Right ventricle myocardium inferior (tissue), 1 donor: ENCODE data around the gene GPR61. TPM values are rescaled to one million over a fixed set of nuclear protein-coding genes. Genes with fewer than 3 reads are reported as not detected.

Source experiments
- ATAC-seq: fragments of 200-7000 bp; cut with Tn5 transposase; one replicate; pipeline ENCODE4 v1.9.1; 2020; ENCODE audit warnings: mild to moderate bottlenecking, moderate library complexity
- DNase-seq: peaks from one replicate; pipeline ENCODE4 v3.0.0; 2021; ENCODE audit errors: missing footprints
- intact Hi-C: fragments of 100-400 bp; cut with DNase I; formaldehyde crosslinking; loops from one replicate; pipeline ENCODE4 v1.11.0; 2022
- total RNA-seq: library from RNA; stranded (reverse); fragmentation: NEBNext Ultra II Directional; extraction: Animal tissue kit (Norgen Biotek cat#: 25700); gene quantifications from one replicate; pipeline ENCODE4 v1.2.1, GENCODE V29; 2021
- donor health status: DM: no; HTN: yes; CAD: no; lungs with severe emphysema.

Gene GPR61
- total RNA-seq, 1 donor from 2014 or later: not detected

DNA sequence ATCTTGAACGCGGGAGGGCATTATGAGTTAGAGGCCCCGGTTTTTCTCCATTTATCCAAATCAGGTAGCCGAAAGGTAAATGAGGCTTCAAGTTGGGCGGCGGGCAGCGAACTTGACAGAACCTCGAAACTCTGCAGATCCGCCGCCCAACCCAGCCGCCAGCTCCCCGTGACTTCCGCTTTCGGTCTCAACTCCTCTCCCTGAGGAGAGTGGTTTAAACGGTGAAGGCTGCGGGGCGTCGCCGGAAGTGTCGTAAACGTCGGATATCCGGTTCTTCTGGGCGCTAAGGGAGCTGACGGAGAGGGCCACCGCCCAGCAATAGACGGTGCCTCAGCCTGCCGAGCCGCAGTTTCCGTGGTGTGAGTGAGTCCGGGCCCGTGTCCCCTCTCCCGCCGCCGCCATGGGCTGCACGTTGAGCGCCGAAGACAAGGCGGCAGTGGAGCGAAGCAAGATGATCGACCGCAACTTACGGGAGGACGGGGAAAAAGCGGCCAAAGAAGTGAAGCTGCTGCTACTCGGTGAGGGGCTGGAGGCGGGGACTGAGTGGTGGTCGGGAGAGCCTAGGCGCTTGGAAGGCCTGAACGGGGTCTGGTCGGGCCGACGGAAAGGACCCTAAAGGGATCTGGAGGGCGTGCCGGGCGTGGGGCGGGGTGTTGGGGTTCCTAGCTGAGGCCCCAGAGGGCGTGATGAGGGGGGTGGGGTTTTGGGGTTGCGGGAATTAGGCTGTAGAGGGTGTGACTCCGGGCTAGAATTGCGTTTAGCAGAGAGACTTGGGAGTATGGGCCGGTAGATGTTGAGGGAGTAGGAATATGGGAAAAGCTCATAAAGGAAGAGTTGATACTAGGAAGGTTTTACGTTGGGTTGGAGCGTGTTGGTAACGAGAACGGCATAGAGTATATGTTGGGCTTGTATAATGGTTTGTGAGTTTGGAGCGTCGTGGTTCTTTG lies 8.9 kb downstream of the GPR61 start, which contains the start of gene GNAI3:
Gene GNAI3, plus strand, starts transcription at position 295 of the 947 bp plus-strand sequence. Its CDS starts 106 bp downstream, at position 401.
- DNase-seq: peak; percentile 97
- peak; percentile 97 for ATAC-seq
- intact Hi-C loops: loop anchor here (1.0 to 5.0 kb wide), 2 partner anchors 94 to 436 kb away; partner anchors contain the start of gene AHCYL1

DNA sequence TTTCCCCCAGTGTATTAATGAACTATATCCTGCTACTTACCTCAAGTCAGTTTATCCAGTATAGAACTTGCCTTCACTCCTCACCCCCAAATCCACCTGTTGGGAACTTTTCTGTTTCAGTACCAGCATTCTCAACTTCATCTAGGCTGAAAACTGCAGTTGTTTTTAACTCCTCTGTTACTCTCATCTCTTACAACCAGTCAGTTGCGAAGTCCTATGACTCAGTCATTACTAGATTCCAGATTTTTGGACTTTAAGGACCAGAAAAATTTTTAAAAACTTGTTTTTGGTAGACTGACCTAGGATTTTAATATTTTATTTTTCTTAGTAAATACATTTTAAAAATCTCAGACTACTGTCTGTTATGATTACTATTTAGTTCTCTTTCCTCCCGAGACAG lies 16.9 kb downstream of the GPR61 start:
- intact Hi-C loops: no loop called here

DNA sequence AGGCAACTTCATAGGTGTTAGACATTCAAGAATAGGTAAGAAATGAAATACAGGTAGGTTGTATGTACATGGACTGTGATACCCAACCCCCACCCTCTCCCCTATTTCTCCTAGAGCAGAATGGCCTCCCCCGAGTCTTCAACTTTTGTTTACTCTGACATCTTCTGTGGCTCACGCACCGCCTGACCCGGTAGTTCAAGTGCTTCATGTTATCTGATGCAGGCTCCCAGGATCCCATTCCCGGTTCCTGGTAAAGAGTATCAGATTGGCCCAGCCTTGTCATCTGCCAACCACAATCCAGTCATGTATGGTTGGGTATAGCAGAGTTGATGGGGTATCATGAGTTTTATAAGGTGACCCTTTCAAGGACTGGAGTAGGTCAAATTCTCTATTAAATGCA lies 17.8 kb downstream of the GPR61 start:
- ATAC-seq (no peak), DNase-seq (no peak)
- intact Hi-C loops: no loop called here

More for the DNA sequence above, 16.9 kb downstream of the GPR61 start:
- no peak for DNase-seq
- no peak for ATAC-seq

DNA sequence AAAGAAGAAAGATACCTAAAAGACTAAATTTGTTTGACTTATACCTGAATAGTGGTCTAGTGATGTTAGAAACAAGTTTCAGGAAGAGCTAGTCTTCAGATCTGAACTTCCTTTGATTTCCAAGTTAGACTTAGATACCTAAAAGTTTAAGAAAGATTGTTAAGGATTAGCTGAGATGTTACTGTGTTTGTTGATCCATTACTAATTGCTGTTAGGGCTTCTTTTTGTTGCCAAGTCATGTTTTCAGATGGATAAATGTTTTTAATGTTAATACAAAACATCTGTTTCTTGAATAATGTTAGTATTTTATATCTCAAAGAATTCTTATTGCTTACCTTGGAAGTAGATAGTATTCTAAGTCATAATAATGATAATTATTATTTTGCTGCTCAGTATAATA lies 20.3 kb downstream of the GPR61 start:
- no peak for DNase-seq
- intact Hi-C loops: no loop called here
- ATAC-seq: no peak

DNA sequence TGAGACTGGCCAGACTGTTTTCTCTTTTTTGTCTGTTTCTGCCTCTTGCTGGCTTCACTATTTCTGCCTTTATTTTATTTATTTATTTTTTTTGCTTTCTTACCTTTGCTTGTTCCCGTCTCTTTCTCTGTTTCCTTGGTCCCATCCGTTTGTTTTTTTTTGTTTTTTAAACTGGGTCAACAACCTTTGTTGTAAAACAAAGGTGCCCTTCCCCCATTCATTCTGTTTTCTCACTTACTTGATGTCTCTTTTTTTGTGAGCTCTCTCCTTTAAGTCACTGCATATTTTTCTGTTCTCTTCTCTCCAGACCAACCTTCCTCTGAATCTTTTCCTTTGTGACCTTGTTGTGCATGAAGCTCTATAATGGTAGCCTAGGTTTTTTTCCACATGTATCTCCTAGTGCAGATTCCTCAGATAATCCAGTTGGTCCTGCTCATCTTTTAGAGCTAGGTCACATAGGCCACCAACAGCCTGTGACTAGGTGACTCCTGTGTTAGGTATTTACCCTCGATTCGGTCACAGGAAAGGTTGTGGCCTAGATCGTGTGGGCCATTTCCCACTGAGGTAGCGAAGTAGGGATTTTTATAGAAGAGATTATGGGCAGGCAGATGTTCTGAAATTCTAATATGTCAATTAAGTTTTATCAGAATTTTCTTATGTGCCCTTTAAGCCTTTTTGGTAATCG lies 24.7 kb downstream of the GPR61 start:
- intact Hi-C loops: no loop called here
- DNase-seq (no peak), ATAC-seq (no peak)

DNA sequence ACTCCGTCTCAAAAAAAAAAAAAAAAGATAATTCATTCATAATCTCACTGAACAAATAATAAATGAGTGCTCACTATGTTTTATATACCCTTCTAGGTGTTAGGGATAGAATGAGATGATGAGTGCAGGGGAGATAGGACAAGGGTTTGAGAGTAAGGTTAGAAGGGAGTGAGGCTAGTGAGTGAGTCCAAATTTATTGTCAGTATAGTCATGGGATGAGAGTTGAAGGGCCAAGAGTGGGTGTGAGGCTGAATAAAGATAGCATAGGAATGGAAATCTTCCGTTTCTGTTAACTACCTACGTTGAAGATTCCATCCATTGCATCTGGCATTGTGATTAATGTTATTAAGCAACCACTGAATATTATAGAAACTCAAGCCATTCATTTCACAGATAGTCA lies 25.6 kb downstream of the GPR61 start:
- ATAC-seq: no peak
- intact Hi-C loops: no loop called here
- no peak for DNase-seq

DNA sequence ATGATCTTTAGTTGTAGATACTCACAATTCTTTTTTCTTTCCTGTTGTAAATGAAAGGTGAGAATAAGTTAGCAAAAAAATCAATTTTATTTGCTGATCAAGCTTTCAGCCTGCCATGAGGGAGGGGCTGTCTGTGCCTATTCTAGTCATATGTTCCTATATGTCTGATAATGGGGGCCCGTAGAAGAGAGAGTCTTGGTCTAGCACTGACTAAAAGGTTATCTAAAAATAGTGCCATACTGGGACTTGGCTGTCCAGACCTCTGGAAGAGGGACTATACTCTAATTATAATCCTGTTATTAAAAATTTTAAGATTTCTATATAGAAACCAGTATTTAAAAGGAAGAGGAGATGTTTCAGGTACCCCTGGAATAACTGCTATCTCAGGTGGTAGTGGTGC lies 27.3 kb downstream of the GPR61 start:
- DNase-seq (no peak), ATAC-seq (no peak)
- intact Hi-C loops: no loop called here

DNA sequence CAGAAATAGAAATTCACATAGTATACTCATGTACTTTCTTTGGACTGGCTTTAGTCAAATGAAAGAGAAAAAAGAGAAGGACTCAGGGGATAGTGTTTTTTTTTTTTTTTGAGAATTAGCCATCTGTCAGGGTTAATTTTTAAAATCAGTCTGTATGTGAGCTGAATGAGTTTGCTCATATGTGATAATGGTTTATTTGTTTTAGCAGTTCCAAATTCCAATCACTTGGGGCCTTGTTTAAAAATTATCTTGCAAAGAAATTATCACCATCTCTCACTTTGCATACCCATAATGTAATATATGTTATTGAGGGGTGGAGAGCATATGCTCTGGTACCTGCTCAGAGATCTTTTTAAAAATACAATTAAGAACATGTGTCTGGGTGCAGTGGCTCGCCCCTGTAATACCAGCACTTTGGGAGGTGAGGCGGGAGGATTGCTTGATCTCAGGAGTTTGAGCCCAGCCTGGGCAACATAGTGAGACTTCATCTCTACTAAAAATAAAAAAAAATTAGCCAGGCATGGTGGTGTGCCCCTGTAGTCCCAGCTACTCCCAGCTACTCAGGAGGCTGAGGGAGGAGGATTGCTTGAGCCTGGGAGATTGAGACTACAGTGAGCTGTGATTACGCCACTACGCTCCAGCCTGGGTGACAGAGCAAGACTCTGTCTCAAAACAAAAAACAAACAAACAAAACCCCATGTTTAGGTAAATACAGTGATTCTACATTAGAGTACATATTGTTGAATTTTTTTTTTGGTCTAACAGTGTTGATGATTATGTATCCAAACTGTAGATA lies 28.4 kb downstream of the GPR61 start:
- intact Hi-C loops: no loop called here
- no peak for ATAC-seq
- no peak for DNase-seq

DNA sequence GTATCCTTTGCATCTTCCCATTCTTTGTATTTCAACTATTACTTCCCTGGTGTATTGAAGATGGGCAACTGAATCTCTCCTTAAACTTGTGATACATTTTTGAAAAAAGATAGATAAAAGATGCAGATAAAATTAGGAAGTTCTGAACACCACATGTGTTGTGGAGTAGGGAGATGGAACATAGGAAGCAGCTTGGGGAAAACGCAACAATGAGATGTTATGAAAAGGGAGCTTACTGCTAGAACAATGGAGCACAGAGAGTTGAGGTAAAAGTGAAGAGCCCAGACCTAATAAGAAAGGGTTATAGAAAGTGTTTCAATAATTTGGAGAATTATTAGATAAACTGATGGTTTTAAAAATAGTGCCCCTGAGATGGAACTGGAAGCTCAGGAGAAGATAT lies 29.7 kb downstream of the GPR61 start:
- DNase-seq (no peak), ATAC-seq (no peak)
- intact Hi-C loops: no loop called here

DNA sequence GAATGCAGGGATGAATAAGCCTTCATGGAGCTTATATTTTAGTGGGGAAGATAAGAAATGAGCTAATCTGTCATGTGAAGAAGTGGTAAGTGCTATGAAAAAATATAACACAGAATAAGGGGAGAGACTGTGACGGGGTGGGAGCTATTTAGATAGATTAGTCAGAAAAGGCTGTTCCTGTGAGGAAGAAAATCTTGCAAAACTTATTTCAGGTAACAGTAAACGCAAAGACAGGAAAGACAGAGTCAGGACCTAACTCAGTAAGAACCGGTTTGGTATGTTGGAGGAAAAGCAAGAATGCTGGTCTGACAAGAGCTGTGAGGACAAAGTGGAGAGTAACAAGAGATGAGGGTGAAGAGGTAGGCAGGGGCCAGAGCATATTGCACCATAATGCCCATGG lies 30.7 kb downstream of the GPR61 start:
- peak; percentile 76 for ATAC-seq
- no peak for DNase-seq
- intact Hi-C loops: no loop called here

DNA sequence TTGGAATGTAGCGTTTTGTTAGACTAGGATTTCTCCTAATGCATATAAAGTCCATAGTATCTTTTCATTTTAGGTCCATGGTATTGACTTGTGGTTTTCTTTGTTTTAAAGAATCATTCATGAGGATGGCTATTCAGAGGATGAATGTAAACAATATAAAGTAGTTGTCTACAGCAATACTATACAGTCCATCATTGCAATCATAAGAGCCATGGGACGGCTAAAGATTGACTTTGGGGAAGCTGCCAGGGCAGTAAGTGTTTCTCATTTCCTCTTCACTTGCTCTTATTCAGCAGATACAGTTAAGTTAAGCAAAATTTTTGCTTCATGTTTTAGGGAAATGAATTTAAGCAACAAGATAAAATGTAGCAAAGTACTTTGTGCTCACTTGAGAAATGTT lies 34.1 kb downstream of the GPR61 start:
- ATAC-seq (peak; percentile 55), DNase-seq (no peak)
- intact Hi-C loops: no loop called here

DNA sequence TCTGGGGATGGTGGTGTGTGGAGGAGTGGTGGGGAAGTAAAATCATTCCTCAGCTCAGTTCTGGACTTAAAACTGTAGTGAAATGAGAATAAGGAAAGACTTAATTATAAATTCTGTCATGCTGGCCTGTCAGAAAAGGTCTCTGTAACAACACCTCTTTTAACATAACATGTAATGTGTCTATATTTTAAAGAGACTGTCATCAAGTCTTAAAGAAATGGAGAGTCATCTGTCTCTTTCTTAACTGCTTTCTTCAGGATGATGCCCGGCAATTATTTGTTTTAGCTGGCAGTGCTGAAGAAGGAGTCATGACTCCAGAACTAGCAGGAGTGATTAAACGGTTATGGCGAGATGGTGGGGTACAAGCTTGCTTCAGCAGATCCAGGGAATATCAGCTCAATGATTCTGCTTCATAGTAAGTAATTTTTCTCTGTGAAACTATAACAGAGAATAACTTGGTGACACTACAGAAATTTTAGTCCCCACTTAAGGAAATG lies 39.3 kb downstream of the GPR61 start:
- DNase-seq (no peak), ATAC-seq (no peak)
- intact Hi-C loops: loop anchor here (2.0 to 5.0 kb wide), 2 partner anchors 20 to 38 kb away; partner anchors contain the start of genes AMPD2 and GNAT2

DNA sequence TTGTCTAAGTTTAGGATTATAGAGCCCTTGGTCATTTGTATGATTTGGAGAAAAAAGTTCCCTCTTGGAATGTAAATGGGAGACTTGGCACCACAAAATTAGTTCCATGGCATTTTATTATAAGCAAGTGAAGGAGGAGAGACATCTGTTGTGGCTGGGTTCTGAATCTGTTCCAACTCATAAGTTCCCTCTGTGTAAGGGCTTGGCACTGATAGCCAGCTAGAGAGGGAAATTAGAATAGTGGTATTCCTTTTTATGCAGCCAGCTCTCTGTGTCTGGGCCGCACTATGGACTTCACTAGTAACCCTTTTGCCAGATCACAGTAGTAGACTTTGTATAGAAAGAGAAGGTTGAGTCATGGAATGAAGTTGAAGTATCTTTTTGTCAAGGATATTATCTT lies 39.8 kb downstream of the GPR61 start:
- intact Hi-C loops: loop anchor here (2.0 to 5.0 kb wide), 2 partner anchors 19 to 38 kb away; partner anchors contain the start of genes AMPD2 and GNAT2
- DNase-seq: no peak
- peak; percentile 69 for ATAC-seq

DNA sequence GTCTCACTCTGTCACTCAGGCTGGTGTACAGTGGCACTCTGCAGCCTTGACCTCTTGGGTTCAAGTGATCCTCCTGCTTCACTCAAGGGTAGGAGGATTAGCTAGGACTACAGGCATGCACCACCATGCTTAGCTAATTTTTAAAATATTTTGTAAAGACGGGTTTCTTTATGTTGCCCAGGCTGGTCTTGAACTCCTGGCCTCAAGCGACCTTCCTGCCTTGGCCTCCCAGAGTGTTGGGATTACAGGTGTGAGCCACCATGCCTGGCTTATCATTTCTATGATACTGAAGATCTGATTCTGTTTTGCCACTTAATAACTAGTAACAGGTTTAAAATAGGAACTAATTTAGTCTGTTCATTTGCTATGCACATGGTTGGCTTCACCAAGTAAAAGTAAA lies 42.3 kb downstream of the GPR61 start:
- intact Hi-C loops: no loop called here

DNA sequence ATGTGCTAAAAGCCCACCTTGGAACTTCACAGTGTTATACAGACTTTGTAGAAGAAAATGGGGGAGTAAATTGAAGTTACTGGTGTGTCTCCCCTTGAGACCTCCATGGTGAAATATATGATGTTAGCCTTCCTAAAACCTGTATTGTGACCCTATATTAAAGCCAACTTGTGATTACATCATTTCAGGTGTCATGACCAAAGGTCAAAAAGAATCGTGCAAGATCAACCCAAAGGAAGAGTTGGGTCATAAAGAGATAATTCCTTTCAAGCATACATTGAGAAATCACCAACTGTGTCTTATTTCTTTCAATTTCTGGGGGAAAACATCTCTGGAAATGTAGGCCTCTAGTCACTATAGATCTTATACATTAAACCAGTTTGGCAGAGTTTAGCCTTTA lies 45.1 kb downstream of the GPR61 start:
- intact Hi-C loops: no loop called here
- DNase-seq: no peak
- no peak for ATAC-seq

More for the DNA sequence above, 42.3 kb downstream of the GPR61 start:
- no peak for DNase-seq
- ATAC-seq: no peak

DNA sequence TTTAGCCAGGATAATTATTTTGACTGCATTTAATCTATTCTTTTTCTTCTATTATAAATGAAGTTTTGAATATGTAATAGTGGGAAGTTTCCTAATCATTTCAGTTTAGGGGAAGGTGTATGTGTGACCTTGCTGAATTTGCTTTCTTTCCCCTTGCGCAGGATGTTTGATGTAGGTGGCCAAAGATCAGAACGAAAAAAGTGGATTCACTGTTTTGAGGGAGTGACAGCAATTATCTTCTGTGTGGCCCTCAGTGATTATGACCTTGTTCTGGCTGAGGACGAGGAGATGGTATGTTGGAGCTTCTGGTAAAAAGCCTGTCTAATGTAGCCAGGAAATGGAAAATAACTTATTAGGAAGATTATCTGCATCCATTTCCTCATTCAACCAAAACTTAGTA lies 46.4 kb downstream of the GPR61 start:
- intact Hi-C loops: no loop called here
- DNase-seq (no peak), ATAC-seq (no peak)

DNA sequence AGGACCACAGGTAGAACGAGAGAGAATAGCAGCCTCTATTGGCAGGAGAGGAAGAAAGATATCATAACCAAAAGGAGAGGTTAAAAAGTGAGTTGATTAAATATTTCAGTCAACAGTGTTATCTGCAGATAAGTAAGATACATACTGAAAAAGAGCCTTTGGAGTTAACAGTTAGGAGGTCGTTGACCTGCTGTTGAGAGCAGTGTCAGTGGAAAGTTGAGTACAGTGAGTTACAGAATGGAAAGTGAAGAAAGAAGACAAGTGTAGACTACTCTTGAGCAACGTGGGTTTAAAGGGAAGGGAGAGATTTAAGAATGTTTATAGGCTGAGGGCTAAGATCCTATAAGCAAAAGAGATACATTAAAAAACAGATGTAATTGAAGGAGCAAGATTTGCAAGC lies 49.5 kb downstream of the GPR61 start:
- no peak for DNase-seq
- no peak for ATAC-seq
- intact Hi-C loops: no loop called here

DNA sequence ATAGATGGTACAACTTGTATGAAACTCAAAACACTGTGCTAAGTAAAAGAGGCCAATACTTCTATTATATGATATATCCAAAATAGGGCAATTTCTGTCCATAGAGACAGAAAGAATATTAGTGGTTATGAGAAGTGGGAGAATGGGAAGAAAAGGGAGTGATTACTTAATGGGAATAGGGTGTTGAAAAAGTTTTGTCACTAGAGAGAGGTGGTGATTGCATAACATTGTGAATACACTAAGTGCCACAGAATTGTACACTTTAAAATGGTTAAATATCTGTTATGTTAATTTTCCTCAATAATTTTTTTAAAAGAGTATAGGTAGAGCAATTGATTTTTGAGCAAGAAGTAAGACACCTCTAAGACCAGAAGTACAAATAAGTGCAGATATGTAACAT lies 50.0 kb downstream of the GPR61 start:
- DNase-seq (no peak), ATAC-seq (no peak)
- intact Hi-C loops: no loop called here

DNA sequence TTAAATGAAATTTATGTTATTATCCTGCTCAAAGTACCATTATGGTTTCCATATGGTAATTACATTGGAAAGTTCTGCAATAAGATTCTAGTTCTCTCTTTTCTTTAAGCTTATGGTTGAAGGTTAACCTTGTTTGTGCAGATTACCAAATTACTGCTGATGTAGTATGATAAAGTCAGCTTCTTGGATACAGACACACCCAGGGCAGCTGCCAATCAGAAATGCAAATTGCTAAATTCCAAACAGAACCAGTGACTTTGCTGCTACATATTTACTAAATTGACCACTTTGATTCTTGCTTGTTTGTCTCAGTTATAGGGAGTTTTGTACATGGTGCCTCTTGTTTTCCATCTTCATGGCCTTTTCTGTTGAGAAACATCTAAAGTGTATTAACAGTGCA lies 53.2 kb downstream of the GPR61 start:
- DNase-seq (no peak), ATAC-seq (no peak)
- intact Hi-C loops: no loop called here
